HG03558 (cell line): ENCODE results near the gene TUBB3.
"Not testable (repeated sequence)": the region's sequence is repeated elsewhere in the genome, so short reads cannot be mapped to it uniquely, and the experiment has no call there.

Experiments used
- ATAC-seq: cut with Tn5 transposase; IDR thresholded peaks from one replicate; pipeline ENCODE4 v1.9.1; 2021; ENCODE audit warnings: moderate number of reproducible peaks; ENCODE audit not compliant: unreplicated experiment; ENCODE audit errors: extremely low read depth

Gene TUBB3

DNA sequence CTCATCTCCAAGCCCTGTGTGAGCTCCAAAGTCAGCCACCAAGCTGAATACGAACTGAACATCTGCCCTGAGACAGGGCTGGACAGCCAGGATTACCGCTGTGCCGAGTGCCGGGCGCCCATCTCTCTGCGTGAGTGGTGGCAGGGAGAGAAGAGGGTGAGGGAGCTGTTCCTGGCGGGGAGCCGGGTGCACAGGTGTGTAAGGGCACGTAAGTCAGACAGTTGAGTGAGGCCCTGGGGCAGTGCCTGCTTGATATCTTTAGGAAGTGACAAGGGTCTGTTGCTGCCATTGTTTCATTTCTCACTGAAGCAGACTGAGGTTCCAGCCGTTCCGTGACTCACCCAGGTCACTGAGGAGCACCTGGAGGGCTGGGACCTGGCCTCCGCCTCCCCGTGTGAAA is 37.8 kb downstream of the TUBB3 start:
- ATAC-seq = no peak

DNA sequence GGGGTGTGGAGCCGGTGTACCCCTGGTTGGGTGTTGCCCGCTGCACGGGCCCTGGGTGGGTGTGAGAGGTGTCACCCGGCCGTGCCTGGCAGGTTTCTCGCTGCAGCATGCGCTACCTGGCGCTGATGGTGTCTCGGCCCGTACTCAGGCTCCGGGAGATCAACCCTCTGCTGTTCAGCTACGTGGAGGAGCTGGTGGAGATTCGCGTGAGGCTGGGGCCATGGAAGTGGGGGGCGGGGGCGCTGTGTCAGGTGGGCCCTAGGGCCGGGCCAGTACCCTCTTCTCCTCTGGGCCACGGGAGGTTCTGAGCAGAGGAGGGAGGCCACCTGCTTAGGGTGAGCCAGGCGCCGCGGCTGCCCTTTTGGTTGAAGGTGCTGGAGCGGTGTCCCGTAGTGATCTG is 38.8 kb downstream of the TUBB3 start:
- no peak for ATAC-seq

DNA sequence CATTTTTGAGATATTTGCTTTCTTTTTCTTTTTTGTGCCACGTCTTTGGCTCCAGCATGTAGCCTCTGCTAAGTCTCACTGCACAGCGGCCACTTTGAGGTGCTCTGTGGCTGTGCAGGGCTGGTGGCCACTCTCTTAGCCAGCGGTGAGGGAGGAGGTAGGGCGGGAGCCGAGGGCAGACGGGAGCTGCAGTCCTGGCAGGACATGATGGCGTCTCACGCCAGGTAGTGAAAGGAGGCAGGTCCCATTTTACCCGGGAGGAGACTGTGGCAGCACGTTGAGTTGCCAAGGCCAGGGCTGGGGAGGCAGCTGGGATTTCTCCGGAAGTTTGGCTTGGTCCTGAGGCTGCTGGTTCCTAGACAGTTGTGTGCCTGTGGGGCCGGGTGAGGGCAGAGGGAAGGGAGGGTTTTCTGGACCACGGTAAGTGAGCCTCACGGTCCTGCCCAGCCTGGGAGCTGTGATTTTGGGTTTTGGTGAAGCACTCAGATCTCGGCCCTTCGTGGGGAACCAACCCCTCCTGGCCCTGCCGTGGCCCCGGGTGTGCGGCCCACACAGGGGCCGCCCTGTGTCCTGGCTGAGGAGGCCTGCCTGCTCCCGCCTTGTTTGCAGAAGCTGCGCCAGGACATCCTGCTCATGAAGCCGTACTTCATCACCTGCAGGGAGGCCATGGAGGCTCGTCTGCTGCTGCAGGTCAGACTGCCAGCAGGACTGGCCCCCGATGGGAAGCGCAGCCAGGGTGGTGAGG is 39.8 kb downstream of the TUBB3 start:
- no peak for ATAC-seq

DNA sequence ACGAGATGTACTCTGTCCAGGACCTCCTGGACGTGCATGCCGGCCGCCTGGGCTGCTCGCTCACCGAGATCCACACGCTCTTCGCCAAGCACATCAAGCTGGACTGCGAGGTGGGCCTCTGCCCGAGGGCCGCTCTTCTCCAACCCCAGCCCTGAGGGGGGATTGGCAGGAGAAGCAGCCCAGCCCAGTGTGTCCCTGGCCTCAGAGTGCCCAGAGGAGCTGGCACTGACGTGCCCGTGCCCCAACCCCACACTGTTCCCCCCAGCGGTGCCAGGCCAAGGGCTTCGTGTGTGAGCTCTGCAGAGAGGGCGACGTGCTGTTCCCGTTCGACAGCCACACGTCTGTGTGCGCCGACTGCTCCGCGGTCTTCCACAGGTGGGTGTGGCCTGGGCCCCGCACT is 41.1 kb downstream of the TUBB3 start:
- ATAC-seq = no peak

DNA sequence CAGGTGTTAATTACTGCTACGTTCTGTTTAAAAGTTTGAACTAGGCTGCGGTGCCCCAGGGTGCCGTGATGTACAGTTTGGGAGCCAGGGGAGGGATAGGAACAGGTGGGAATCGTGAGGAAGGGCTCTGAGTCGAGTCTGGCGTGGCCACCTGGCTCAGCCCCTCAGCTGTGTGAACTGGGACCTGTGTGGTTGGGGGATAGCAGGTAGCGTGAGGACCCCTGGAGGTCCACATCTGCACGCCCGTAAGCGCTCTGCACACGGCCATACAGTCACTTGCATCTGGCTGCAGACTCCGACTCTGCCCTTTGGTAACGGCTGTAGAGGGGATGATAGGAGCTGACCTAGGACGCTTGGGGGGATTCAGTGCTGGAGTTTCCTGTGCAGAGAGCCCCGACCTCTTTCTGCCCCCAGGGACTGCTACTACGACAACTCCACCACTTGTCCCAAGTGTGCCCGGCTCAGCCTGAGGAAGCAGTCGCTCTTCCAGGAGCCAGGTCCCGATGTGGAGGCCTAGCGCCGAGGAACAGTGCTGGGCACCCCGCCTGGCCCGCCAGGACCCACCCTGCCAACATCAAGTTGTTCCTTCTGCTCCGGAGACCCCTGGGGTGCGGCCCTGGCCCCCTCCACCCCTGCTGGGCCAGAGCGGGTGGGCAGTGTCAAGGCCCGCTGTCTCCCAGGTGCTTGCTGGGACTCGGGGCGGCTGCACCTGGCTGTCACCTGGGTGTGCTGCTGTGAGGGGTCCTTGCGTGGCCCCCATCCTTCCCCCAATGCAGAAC is 42.5 kb downstream of the TUBB3 start:
- ATAC-seq = no peak

DNA sequence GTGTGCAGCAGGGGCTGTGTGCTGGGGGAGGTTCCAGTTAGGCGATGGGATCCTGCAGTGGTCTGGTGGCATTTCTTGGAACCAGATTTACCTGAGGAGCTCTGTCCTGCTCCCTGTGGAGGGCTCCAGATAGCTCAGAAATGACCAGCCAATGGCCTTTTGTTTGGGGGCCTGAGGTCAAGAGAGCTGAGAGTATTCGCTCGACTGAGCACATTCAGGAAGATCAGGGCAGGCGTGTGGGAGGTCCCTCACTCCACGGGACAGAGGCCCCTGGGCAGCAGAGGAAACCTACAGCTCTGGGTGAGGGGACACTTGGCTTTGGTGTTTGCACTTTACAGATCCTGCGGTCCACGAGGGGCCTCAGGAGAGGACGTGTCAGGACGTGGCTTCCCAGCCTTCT is 43.6 kb downstream of the TUBB3 start:
- ATAC-seq = no peak

DNA sequence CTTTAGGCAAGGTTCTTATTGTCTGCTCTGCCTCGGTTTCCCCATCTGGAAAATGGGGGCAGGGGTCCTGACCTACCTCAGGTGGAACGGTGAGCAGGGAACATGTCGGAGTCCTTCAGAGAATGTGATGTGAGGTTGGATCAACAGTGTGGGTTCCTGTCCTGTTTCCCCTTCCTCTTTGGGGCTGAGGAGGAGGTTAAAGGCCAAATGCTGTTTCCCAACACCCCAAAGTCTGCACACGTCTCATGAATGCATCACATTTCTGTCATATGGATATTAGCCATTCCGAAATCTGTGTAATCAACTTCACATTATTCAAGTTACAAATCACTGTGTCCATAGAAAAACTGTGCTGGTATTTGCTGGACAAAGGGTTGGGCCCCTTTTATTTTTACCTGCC is 44.3 kb downstream of the TUBB3 start:
- ATAC-seq = not testable (repeated sequence)

DNA sequence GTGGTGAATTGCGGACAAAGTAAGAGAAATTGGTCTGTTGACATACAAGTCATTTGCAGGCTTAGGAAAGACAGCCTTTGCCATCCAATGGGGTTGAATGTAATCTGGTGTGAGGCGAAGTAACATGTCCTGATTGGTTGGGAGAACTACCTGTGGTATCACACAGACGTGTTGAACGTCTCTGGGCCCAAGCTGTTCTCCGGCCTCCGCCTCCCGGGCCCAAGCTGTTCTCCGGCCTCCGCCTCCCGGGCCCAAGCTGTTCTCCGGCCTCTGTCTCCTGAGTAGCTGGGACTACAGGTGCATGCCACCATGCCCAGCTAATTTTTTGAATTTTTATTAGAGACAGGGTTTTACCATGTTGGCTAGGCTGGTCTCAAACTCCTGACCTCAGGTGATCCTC is 44.9 kb downstream of the TUBB3 start:
- ATAC-seq = not testable (repeated sequence)

DNA sequence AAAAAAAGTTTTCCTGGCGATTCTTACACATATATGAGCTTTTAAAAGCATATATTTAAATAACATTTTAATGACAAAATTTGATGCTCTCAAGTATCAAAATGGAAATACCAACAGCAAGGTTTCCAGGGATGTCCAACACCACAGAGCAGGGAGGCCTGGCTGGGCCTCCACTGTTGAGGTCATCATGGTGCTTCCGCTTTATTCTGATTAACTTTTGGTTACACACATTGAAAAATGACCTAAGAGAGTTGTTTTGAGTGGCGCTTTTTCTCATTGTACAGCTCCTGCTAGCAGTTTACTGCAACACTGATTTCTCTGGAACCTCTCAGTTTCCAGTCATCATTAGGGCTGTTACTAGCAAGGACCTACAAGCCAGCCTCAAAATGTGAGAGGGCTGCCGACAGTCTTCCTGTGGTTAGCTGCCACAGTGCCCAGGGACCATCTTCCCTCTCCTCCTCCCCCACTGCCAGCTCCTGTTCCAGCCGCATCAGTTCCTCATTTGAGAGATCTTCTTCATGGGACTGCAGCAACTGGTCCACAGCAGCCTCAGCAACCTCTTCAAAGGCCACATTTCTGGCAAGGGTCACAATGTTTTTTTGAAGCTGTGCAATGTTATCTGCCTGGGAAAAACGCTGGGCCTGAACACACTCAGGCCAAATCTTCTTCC is 46.7 kb downstream of the TUBB3 start:
- ATAC-seq = no peak

DNA sequence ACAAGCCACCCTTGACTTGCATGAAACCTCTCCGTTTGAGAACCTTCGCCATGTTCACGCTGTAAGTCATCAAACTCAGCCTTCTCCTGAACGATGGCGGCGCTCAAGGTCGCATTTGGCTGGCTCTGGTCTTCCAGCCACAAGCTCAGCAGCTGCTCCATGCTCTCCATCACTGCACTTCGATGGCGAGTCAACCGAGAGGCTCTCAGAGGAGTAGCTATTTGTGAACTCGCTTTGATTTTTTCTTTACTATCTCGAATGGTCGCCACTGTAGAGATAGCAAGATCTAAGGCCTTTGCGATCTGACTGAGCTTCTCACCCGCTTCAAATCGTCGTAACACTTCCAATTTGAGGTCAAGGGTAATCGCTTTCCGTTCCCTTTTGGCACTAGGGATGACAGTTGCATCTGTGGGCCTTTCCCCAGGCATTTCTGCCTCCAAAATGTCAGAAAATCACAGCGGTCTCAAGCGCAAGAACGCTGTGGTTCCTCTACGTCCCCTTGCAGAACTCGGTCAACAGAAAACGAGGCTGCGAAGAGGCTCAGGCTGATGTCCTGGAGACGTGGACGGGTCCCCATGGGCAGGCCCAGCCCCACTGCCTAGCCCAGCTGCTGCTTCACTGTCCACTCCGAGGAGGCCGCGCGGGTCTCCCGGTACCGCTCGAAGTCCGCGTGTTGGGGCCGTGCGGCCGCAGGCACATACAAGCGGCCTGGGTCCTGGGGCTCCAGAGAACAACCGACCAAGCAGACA is 48.5 kb downstream of the TUBB3 start:
- ATAC-seq = no peak

DNA sequence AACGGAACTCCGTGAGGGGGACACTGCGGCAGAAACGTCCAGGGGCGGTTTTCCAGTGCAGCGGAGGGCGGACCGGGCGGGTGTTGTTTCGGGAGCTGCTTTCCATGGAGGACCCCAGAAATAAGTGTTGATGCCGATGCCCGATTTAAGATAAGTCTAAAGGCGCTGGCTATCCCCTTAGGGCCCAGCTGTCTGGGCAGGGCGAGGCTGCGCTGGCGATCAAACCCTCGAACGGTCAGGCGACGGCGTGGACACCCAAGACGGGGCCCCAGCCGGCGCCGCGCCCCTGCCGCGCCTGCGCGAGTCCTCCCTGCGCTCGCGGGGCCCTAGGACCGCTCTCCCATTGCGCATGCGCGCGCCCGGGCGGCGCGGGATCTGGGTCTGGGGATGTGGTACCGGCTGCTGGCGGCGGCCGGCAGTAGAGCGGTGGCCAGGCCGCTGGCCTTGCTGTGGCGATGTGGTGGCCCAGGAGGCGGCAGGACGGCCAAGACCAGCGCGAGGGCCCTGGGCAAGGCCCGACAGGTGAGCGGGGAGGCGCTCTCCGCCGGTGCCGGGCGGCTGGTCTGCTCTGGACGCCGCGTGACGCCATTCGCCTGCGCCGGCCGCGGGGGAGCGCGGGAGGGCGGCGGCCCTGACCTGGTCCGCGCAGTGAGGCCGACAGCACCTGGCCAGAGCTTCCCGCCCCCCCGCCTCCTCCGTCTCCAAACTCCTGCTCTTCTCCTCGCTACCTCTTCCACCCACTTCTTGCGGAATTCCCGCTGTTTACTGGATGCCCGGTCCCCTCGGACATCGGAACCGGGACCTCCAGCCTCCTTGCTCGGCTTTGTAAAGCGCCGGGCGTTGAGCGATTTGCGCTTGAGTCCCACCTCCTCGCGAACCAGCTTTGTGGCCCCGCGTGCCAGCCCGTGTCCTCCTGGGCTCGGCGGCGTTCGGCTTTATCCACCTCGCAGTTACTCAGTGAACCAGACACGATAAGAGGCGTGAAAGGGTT is 49.4 kb downstream of the TUBB3 start:
- peak; percentile 64 for ATAC-seq

DNA sequence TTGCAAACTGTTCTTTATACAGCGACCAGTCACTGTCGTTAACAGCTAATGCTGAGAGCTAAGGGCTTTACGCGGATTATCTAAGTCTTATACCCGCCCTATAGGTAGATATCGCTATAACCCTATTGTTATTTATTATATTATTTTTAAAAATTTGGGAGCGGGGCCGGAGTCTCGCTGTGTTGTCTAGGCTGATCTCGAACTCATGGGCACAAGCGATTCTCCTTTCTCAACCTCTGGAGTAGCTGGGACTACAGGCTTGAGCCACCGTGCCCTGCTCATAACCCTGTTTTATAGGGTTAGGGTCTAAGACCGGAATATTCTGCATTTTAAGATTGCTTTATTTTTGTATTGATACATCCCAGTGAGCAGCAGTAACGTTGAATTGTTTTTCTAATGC is 50.1 kb downstream of the TUBB3 start:
- no peak for ATAC-seq

DNA sequence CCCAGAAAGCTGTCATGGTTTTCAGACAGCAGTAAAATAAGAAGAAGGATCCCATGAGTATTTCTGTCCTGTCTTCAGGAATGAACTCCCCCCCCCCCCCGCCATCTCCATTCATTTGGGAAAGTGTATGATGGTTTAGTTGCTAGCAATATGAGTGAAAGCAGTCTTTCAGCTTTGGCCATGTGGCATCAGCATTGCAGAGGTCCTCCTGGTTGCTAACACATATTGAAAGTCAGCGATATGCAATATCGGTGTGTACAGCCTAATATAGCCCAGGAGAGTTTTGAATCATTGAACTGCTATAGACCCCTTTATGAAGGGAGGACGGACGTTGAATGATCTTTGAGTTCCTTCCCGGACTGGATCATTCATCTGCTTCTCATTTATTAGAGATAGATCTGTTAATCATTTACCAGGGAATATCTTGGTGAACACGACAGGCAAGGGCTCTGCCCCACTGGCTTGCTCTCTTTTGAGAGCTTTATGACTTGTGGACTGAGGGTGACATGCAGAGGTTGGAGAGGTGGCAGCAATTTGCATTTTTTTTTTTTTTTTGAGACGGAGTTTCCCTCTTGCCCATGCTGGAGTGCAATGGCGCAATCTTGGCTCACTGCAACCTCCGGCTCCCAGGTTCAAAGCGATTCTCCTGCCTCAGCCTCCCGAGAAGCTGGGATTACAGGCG is 50.7 kb downstream of the TUBB3 start:
- ATAC-seq = no peak

DNA sequence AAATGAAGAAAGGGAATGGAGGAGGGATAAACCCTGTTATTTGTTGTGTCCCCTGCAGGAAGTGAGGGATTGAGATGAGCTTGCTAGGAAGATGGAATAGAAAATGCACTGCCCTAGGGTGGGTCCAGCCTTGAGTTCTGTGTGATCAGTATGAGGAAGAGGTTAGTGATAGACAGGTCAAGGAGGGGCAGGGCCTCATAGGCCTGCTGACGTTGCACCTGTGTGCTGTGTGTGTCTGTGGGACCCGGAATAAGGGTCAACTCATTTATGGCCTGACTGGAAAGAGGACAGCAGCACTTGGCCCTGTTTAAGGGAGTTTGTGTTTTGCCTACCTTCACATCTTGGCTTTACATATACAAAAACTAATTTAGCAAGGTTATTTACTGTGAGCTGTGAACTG is 51.7 kb downstream of the TUBB3 start:
- no peak for ATAC-seq

DNA sequence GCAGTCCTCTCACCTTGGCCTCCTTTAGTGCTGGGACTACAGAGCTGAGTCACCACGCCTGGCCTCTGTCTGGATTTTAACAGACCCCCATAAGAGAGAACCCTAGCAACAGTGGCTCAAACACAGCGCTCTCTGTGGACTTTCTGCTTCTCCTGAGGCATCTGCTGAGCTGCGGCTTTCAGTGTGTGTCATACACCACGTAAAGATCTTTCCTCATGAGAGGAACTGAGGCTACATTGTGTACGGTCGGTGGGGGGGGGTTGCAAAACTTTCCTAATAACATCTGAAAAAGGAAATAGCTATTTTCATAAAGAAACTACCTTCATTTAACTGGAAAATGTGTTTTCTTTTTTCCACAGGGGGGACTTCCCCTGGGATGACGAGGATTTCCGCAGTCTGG is 58.3 kb downstream of the TUBB3 start:
- ATAC-seq = no peak

DNA sequence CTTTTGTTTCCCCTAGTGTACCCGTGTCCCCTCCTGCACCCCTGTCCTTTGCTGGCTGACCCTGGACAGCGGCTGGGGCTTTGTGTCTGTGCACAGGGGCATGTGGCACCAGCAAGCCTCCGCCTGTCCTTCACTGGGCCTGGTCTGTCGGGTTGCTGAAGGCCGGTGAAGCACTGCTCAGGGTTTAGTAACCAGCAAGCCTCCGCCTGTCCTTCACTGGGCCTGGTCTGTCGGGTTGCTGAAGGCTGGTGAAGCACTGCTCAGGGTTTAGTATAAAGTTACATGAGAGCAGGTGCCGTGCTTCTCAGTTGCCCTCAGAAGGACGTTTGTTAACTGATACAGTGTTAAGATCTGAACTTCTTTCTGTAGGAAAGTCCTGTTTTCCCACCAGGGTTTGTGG is 59.2 kb downstream of the TUBB3 start:
- no peak for ATAC-seq

DNA sequence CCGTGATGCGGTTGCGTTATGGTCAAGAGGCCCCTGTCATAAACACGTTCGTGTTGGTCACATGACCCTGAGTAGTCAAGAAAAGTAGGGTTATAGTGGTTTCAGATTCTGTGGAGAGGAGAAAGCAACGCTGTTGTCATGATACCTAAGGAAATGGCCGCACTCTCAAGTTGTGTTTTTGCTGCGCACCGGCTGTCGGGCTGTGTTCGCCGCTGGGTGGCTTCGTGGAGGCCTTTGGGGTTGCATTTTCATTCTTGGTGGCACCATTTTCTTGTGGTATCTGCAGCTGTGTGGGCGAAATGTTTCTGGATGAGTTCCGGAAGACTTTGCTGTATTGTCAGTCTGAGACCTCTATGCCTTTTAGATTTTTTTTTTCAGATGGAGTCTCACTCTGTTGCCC is 60.4 kb downstream of the TUBB3 start:
- no peak for ATAC-seq

DNA sequence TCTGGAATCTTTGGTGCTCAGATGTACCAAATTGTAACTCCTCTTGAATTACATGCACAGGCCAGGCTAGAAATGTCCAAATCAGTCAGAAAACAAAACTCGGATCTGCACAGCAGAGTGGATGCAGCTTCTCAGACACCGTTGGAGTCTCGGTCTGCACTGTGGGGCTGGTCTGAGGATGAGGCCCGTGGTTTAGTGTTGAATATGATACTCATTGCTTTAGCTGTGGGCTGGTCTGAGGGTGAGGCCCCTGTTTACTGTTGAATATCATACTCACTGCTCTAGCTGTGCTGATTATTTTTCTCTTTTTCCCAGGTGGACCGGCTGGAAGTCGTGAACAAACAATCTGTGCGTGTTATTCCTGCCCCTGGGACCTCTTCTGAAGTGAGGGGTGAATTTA is 61.1 kb downstream of the TUBB3 start:
- no peak for ATAC-seq

DNA sequence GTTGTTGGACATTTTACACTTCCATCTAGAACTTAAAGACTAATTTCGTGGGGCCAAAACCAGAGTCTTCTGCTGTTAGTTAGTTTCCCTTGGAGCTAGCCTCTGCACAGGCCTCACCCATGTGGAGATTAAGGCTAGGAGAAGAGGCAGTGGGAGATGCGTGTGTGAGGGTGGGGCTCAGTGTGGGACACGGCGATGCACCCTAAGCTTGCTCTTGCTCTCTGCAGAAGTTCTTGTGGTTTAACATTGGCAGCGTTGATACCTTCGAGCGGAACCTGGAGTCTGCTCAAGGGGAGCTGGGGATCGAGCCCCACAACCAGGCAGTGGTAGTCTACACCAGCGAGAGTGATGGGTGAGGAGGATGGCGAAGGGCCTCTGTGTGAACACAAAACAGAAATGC is 62.1 kb downstream of the TUBB3 start:
- no peak for ATAC-seq
